H1 (cell line): ENCODE data around the gene NRXN2. TPM values are rescaled to one million over a fixed set of nuclear protein-coding genes. Genes with fewer than 3 reads are reported as not detected.

Experiments
- CTCF ChIA-PET: fragments of 300-600 bp; sonication (Branson Sonifier 250); formaldehyde crosslinking; loops from one replicate; lab custom pipeline; 2021; ENCODE audit not compliant: partially characterized antibody; lab: Charles Lee
- POLR2A ChIA-PET: fragments of 300-600 bp; sonication (Branson Sonifier 250); formaldehyde crosslinking; loops from one replicate; lab custom pipeline; 2021; ENCODE audit warnings: inconsistent platforms; ENCODE audit not compliant: partially characterized antibody; lab: Charles Lee
- DNase-seq, 2 experiments: peaks; one replicate each; pipeline versions ENCODE4 v3.0.0 to v3.0.0-alpha.2; 2010 to 2022; ENCODE audit warnings: low spot score in 2 of 2, low read depth in 1 of 2, mixed read lengths in 1 of 2
- FAIRE-seq: peaks from 2 replicates; lab custom pipeline; 2011; peaks lifted over from hg19 to GRCh38; lab: Jason Lieb, UNC
- H2AFZ ChIP-seq: 2 replicates; pipeline ENCODE4 v1.8.1; 2012; ENCODE audit warnings: low read length, inconsistent platforms
- H2AK5ac ChIP-seq: 2 replicates; pipeline ENCODE4 v1.6.1; 2013; ENCODE audit warnings: low read depth, low read length
- H2BK120ac ChIP-seq: replicated peaks from 2 replicates; pipeline ENCODE3; 2013; ENCODE audit warnings: low read depth, low read length, inconsistent platforms
- H2BK12ac ChIP-seq: 2 replicates; pipeline ENCODE4 v1.6.1; 2013; ENCODE audit warnings: low read depth, low read length
- H2BK15ac ChIP-seq: 2 replicates; pipeline ENCODE4 v1.6.1; 2013; ENCODE audit warnings: low read length
- H2BK20ac ChIP-seq: 2 replicates; pipeline ENCODE4 v1.6.1; 2013; ENCODE audit warnings: low read length
- H2BK5ac ChIP-seq: 2 replicates; pipeline ENCODE4 v1.6.1; 2013; ENCODE audit warnings: low read depth, low read length
- H3K14ac ChIP-seq: 2 replicates; pipeline ENCODE4 v1.6.1; 2013; ENCODE audit warnings: inconsistent platforms; ENCODE audit not compliant: insufficient read length
- H3K18ac ChIP-seq: 2 replicates; pipeline ENCODE4 v1.6.1; 2013; ENCODE audit warnings: low read length; ENCODE audit errors: extremely low read depth
- H3K23ac ChIP-seq: 2 replicates; pipeline ENCODE4 v1.6.1; 2013; ENCODE audit warnings: inconsistent platforms; ENCODE audit not compliant: insufficient read length
- H3K23me2 ChIP-seq: 2 replicates; pipeline ENCODE4 v1.6.1; 2013; ENCODE audit warnings: low read depth, low read length
- H3K27ac ChIP-seq: 2 replicates; pipeline ENCODE4 v1.6.1; 2011; ENCODE audit warnings: low read depth, low read length, inconsistent platforms
- H3K27me3 ChIP-seq, 4 experiments: replicated peaks in 1 of 4; 1 replicate in 1 of 4; 2 replicates in 3 of 4; pipeline versions ENCODE4 v1.6.1 to v1.8.1; 2011 to 2013; ENCODE audit warnings: low read length in 3 of 4, mild to moderate bottlenecking in 3 of 4, inconsistent platforms in 2 of 4, mixed read lengths in 2 of 4, moderate library complexity in 1 of 4; ENCODE audit not compliant: control insufficient read depth in 3 of 4, insufficient read depth in 3 of 4; ENCODE audit errors: extremely low read depth in 1 of 4
- H3K36me3 ChIP-seq, 4 experiments: 2 replicates each; pipeline versions ENCODE4 v1.6.1 to v1.8.1; 2011 to 2013; ENCODE audit warnings: mild to moderate bottlenecking in 4 of 4, low read length in 3 of 4, moderate library complexity in 2 of 4, control low read depth in 1 of 4, inconsistent platforms in 1 of 4; ENCODE audit not compliant: insufficient read depth in 4 of 4, control insufficient read depth in 2 of 4
- H3K4ac ChIP-seq: replicated peaks from 2 replicates; pipeline ENCODE3; 2013; ENCODE audit warnings: low read length, low read depth, mixed read lengths, inconsistent platforms; ENCODE audit not compliant: insufficient read length
- H3K4me1 ChIP-seq, 4 experiments: replicated peaks in 1 of 4; 1 replicate in 1 of 4; 2 replicates in 3 of 4; pipeline versions ENCODE4 v1.6.1 to v1.8.1; 2011 to 2013; ENCODE audit warnings: low read length in 3 of 4, inconsistent platforms in 2 of 4, mixed read lengths in 1 of 4; ENCODE audit not compliant: insufficient read depth in 4 of 4, control insufficient read depth in 3 of 4
- H3K4me2 ChIP-seq, 2 experiments: 2 replicates each; pipeline versions ENCODE4 v1.6.1 to v1.8.1; 2011 to 2013; ENCODE audit warnings: low read depth in 2 of 2, low read length in 2 of 2, control low read depth in 1 of 2, inconsistent platforms in 1 of 2, mild to moderate bottlenecking in 1 of 2; ENCODE audit not compliant: insufficient read depth in 1 of 2
- H3K4me3 ChIP-seq, 4 experiments: fragments of 200-600, 300-600 bp in 1 of 4; sonication (generic), shearing (Covaris generic), sonication (Bioruptor Twin) in 1 of 4; 2 replicates each; pipeline versions ENCODE4 v1.5.1 to v1.8.1; 2011 to 2016; ENCODE audit warnings: low read length in 4 of 4, low read depth in 3 of 4, control low read depth in 2 of 4, inconsistent platforms in 2 of 4, mild to moderate bottlenecking in 2 of 4, mixed read lengths in 1 of 4, moderate library complexity in 1 of 4; ENCODE audit not compliant: insufficient read depth in 2 of 4; ENCODE audit errors: extremely low read depth in 1 of 4
- H3K56ac ChIP-seq: replicated peaks from 2 replicates; pipeline ENCODE3; 2013; ENCODE audit warnings: low read depth, mild to moderate bottlenecking, mixed read lengths, low read length, inconsistent platforms; ENCODE audit not compliant: insufficient read length
- H3K79me1 ChIP-seq: 2 replicates; pipeline ENCODE4 v1.6.1; 2013; ENCODE audit warnings: low read depth, low read length, control low read depth
- H3K79me2 ChIP-seq, 2 experiments: 2 replicates each; pipeline versions ENCODE4 v1.6.1 to v1.8.1; 2012 to 2013; ENCODE audit warnings: low read length in 2 of 2, mild to moderate bottlenecking in 2 of 2, inconsistent platforms in 1 of 2; ENCODE audit not compliant: insufficient read depth in 2 of 2, control insufficient read depth in 1 of 2
- H3K9ac ChIP-seq, 4 experiments: replicated peaks in 1 of 4; 1 replicate in 1 of 4; 2 replicates in 3 of 4; pipeline versions ENCODE4 v1.6.1 to v1.8.1; 2011 to 2013; ENCODE audit warnings: low read depth in 3 of 4, low read length in 3 of 4, control low read depth in 2 of 4, mild to moderate bottlenecking in 2 of 4, moderate library complexity in 2 of 4, inconsistent platforms in 1 of 4; ENCODE audit errors: extremely low read depth in 1 of 4
- H3K9me3 ChIP-seq, 2 experiments: 2 replicates each; pipeline versions ENCODE4 v1.6.1 to v1.8.1; 2012 to 2013; ENCODE audit warnings: mild to moderate bottlenecking in 2 of 2, moderate library complexity in 2 of 2, control low read depth in 1 of 2, inconsistent platforms in 1 of 2, low read depth in 1 of 2, low read length in 1 of 2, mixed read lengths in 1 of 2; ENCODE audit not compliant: insufficient read depth in 2 of 2
- H4K20me1 ChIP-seq, 2 experiments: replicated peaks in 1 of 2; 2 replicates each; pipeline versions ENCODE3 to v1.8.1; 2011 to 2013; ENCODE audit warnings: inconsistent platforms in 2 of 2, low read length in 2 of 2, mild to moderate bottlenecking in 1 of 2; ENCODE audit not compliant: insufficient read depth in 2 of 2, control insufficient read depth in 1 of 2
- H4K5ac ChIP-seq: 2 replicates; pipeline ENCODE4 v1.6.1; 2013; ENCODE audit warnings: low read length, low read depth, mixed read lengths, inconsistent platforms; ENCODE audit not compliant: insufficient read length
- H4K8ac ChIP-seq: 2 replicates; pipeline ENCODE4 v1.8.0; 2013; ENCODE audit warnings: mild to moderate bottlenecking, moderate library complexity, low read length, inconsistent platforms; ENCODE audit not compliant: insufficient read depth; ENCODE audit errors: extremely low read depth
- H4K91ac ChIP-seq: replicated peaks from 2 replicates; pipeline ENCODE3; 2013; ENCODE audit warnings: low read length, mixed read lengths, inconsistent platforms; ENCODE audit not compliant: insufficient read length
- ASH2L ChIP-seq: fragments of 200-600, 300-600 bp; sonication (generic); IDR thresholded peaks from one replicate; pipeline ENCODE4 v1.7.1; 2017; ENCODE audit warnings: low read length
- BACH1 ChIP-seq: IDR thresholded peaks from 2 replicates; pipeline ENCODE4 v1.6.1; 2012; ENCODE audit warnings: low read length, improper control_type of control experiment
- E2F6 ChIP-seq: IDR thresholded peaks from 2 replicates; pipeline ENCODE4 v1.6.1; 2012; ENCODE audit warnings: inconsistent platforms
- GTF2F1 ChIP-seq: IDR thresholded peaks from 2 replicates; pipeline ENCODE4 v1.6.1; 2012; ENCODE audit warnings: low read depth, low read length, improper control_type of control experiment, borderline replicate concordance
- JUND ChIP-seq: IDR thresholded peaks from 2 replicates; pipeline ENCODE4 v1.6.1; 2011; ENCODE audit warnings: mild to moderate bottlenecking, improper control_type of control experiment, low read length
- KDM1A ChIP-seq: fragments of 200-600, 300-600 bp; sonication (generic); IDR thresholded peaks from 2 replicates; pipeline ENCODE4 v1.7.1; 2016; ENCODE audit warnings: mild to moderate bottlenecking, low read length, borderline replicate concordance
- KDM4A ChIP-seq: IDR thresholded peaks from one replicate; pipeline ENCODE4 v1.7.1; 2012; ENCODE audit warnings: low read depth, mild to moderate bottlenecking, moderate library complexity, low read length, inconsistent platforms; ENCODE audit not compliant: severe bottlenecking
- MAX ChIP-seq: IDR thresholded peaks from 2 replicates; pipeline ENCODE4 v1.6.1; 2012; ENCODE audit warnings: inconsistent platforms
- SIX5 ChIP-seq: IDR thresholded peaks from 2 replicates; pipeline ENCODE4 v1.6.1; 2011; ENCODE audit warnings: mild to moderate bottlenecking, low read depth, low read length
- TAF7 ChIP-seq: optimal IDR thresholded peaks from 2 replicates; pipeline ENCODE3; 2011; ENCODE audit warnings: low read depth, mild to moderate bottlenecking, inconsistent platforms, low read length, moderate library complexity, borderline replicate concordance
- TBP ChIP-seq: IDR thresholded peaks from 2 replicates; pipeline ENCODE4 v1.6.1; 2011; ENCODE audit warnings: low read depth, low read length, improper control_type of control experiment
- WGBS, 2 experiments: shearing (Covaris generic) in 1 of 2; methylation state at CpG; one replicate each; pipeline versions ENCODE4 v1.1.6 to v1.1.7; 2013 to 2015; ENCODE audit warnings: low lambda C conversion rate in 2 of 2, mixed read lengths in 2 of 2, inconsistent platforms in 1 of 2, low coverage in 1 of 2, missing lambda C conversion rate in 1 of 2; ENCODE audit not compliant: insufficient replicate concordance in 2 of 2, insufficient coverage in 1 of 2, insufficient read length in 1 of 2; ENCODE audit errors: extremely low coverage in 1 of 2, missing lambda C conversion rate in 1 of 2; 5-methylcytosine and 5-hydroxymethylcytosine counted together
- polyA plus RNA-seq, 7 experiments: library from polyadenylated mRNA; depleted of rRNA in 3 of 7; stranded (reverse) in 5 of 7; unstranded in 2 of 7; fragments of >200 nt in 5 of 7; fragments of 200-250 nt in 2 of 7; gene quantifications; 1 replicate in 5 of 7; 2 replicates in 1 of 7; 4 replicates in 1 of 7; pipeline versions ENCODE4 v1.2.1 to v1.2.3, GENCODE V29; 2011 to 2013; ENCODE audit warnings: missing spikeins in 2 of 7, mixed read lengths in 2 of 7
- total RNA-seq: library from RNA; stranded (reverse); fragmentation: NEBNext Ultra II Directional; extraction: Animal tissue kit (Norgen Biotek cat#: 25700); gene quantifications from 2 replicates; pipeline ENCODE4 v1.2.1, GENCODE V29; 2021

NRXN2 gene
- total and polyA plus RNA-seq, 2 of the 8 experiments (the other 6 are each of a cell fraction or from before 2014, with no cell fraction given) = 1.3 to 11.5 TPM

GRCh38 chr11:64745189-64745520 lies 22.2 kb upstream of the NRXN2 start:
- Histone ChIP-seq H2BK12ac (no peak overlapping the region), H3K23me2 (peaks cover 35% of the 10 kb centered on the region), H3K4me3 (peak overlapping the region; percentile 48 to 64 (median 52)), H3K4me2 (peak overlapping the region; percentile 87 to 89), H4K91ac (no peak overlapping the region), H3K79me1 (no peaks in the 10 kb centered on the region), H3K4ac (peak overlapping the region; percentile 23), H2BK120ac (no peak overlapping the region), H2AK5ac (no peak overlapping the region), H4K5ac (no peak overlapping the region), H3K14ac (no peak overlapping the region), H4K8ac (no peak overlapping the region), H3K27me3 (peaks cover 0 to 32% (median 19%) of the 10 kb centered on the region in 4 experiments; a peak in 5 of 7 replicates), H2BK15ac (no peak overlapping the region), H4K20me1 (no peaks in the 10 kb centered on the region), H3K9me3 (no peaks in the 10 kb centered on the region), H2BK20ac (no peak overlapping the region), H3K27ac (no peak overlapping the region), H3K56ac (no peak overlapping the region), H3K9ac (no peak overlapping the region), H3K18ac (no peak overlapping the region; the same call in 1 of the 2 replicates), H3K79me2 (no peaks in the 10 kb centered on the region), H3K4me1 (peaks cover 4 to 27% (median 21%) of the 10 kb centered on the region in 4 experiments), H2AFZ (no peak overlapping the region), H3K36me3 (no peaks in the 10 kb centered on the region; a peak in 1 of 8 replicates), H3K23ac (no peak overlapping the region), H2BK5ac (no peak overlapping the region; the same call in 1 of the 2 replicates)
- ChIA-PET CTCF (interaction anchor here (0.8 to 23.7 kb wide), 5 partner anchors 21 to 174 kb away, joined by 3 to 376 read pairs (median 30); partner anchors contain the start of gene PYGM), POLR2A (interaction anchor here (0.6 to 42.9 kb wide), 4 partner anchors 10 to 510 kb away, joined by 3 to 1087 read pairs (median 6); partner anchors contain the start of genes PYGM and SF1)
- no peak for FAIRE-seq
- no peak for TF ChIP-seq SIX5
- no peak for TF ChIP-seq BACH1
- no peak for TF ChIP-seq JUND
- TF ChIP-seq ASH2L = no peak
- TF ChIP-seq KDM4A = peak; percentile 8
- no peak for TF ChIP-seq KDM1A
- peak; percentile 22 for TF ChIP-seq TAF7
- no peak for TF ChIP-seq E2F6
- no peak for TF ChIP-seq GTF2F1
- TF ChIP-seq TBP = no peak
- no peak for TF ChIP-seq MAX
- 1% methylated on average over 17 of the region's 20 CpGs; no CpG with 5 or more reads in 1 of the 2 experiments for WGBS, 2 experiments
- peak in 1 of 2 experiments; percentile 77 for DNase-seq
